Adipocyte (in vitro differentiated cells): ENCODE data around the gene RAET1G.

Experiments
- DNase-seq: peaks from one replicate; pipeline ENCODE4 v3.0.0-alpha.2; 2015; ENCODE audit warnings: low read depth
- H3K27me3 ChIP-seq: replicated peaks from 2 replicates; pipeline ENCODE4 v1.7.0; 2013; ENCODE audit warnings: mild to moderate bottlenecking, low read length, moderate library complexity; ENCODE audit not compliant: control insufficient read depth, insufficient read depth
- H3K36me3 ChIP-seq: 2 replicates; pipeline ENCODE4 v1.7.0; 2013; ENCODE audit warnings: low read length, mild to moderate bottlenecking, moderate library complexity; ENCODE audit not compliant: control insufficient read depth, insufficient read depth, severe bottlenecking
- H3K4me1 ChIP-seq: 2 replicates; pipeline ENCODE4 v1.7.0; 2013; ENCODE audit warnings: mild to moderate bottlenecking, low read length, moderate library complexity; ENCODE audit not compliant: control insufficient read depth, insufficient read depth
- H3K4me3 ChIP-seq: 2 replicates; pipeline ENCODE4 v1.7.0; 2013; ENCODE audit warnings: mild to moderate bottlenecking, low read length, moderate library complexity
- H3K9ac ChIP-seq: 2 replicates; pipeline ENCODE4 v1.7.0; 2013; ENCODE audit warnings: mild to moderate bottlenecking, low read length, moderate library complexity
- H3K9me3 ChIP-seq: 2 replicates; pipeline ENCODE4 v1.7.0; 2013; ENCODE audit warnings: mild to moderate bottlenecking, low read length, moderate library complexity; ENCODE audit not compliant: control insufficient read depth

The RAET1G gene

DNA sequence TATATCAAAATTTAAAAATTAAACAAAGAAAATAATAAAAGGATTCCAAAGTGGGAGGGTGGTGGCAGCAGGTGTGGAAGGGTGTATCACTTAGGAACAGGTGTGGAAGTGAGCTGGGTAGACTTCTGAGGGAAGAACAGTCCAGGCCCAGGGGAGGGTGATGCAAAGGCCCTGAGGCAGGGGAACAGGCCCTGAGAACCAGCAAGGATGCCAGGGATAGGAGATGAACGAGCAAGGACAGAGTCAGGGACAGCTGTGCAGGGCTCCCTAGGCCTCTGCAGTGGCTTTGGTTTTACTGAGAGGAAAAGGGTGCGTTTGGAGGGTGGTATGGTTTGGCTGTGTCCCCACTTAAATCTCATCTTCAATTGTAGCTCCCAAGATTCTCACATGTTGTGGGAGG, 15.6 kb downstream of the RAET1G start:
- Histone ChIP-seq H3K4me3 (no peak overlapping the region), H3K9ac (no peak overlapping the region), H3K9me3 (peaks cover 8% of the 10 kb centered on the region), H3K4me1 (no peaks in the 10 kb centered on the region), H3K27me3 (no peaks in the 10 kb centered on the region), H3K36me3 (no peaks in the 10 kb centered on the region)
- DNase-seq: no peak

GRCh38 chr6:149906405-149906804, 16.5 kb downstream of the RAET1G start:
- Histone ChIP-seq H3K27me3 (no peaks in the 10 kb centered on the region), H3K4me1 (no peaks in the 10 kb centered on the region), H3K9ac (no peak overlapping the region), H3K36me3 (no peaks in the 10 kb centered on the region), H3K4me3 (no peak overlapping the region), H3K9me3 (peaks cover 8% of the 10 kb centered on the region)
- no peak for DNase-seq

GRCh38 chr6:149905911-149906371, 17.0 kb downstream of the RAET1G start:
- Histone ChIP-seq H3K36me3 (no peaks in the 10 kb centered on the region), H3K9me3 (peaks cover 8% of the 10 kb centered on the region), H3K4me1 (no peaks in the 10 kb centered on the region), H3K4me3 (no peak overlapping the region), H3K27me3 (no peaks in the 10 kb centered on the region), H3K9ac (no peak overlapping the region)
- DNase-seq: no peak

DNA sequence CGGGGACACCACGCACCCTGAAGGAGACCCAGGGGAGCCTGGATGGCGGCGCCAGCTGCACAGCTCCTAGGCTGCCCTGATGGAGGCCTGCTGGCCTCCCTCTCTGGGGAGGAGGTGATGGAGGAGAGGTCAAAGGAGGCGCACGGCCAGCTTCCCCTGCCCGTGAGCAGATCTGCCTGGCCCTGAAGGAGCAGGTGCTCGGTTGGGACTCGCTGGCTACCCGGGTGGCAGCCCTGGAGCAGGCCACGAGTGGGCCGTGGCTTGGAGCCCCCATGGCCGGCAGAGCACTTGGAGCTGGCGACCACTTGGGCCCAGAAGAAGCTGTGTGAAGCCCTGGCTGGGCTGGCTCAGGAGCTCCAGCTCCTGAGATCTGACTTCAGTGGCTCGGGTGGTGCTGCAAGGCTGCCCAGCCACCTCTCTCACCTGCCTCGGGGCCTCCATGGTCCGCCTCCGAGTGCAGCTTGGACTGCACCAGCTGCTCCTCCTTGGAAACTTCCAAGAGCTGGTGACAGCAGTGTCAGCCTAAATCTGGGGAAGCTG, 17.5 kb downstream of the RAET1G start:
- no peaks in the 10 kb centered on the region for H3K4me1 ChIP-seq
- no peaks in the 10 kb centered on the region for H3K36me3 ChIP-seq
- no peak for DNase-seq
- H3K4me3 ChIP-seq: no peak overlapping the region
- H3K9me3 ChIP-seq: peaks cover 8% of the 10 kb centered on the region
- no peaks in the 10 kb centered on the region for H3K27me3 ChIP-seq
- no peak overlapping the region for H3K9ac ChIP-seq

DNA sequence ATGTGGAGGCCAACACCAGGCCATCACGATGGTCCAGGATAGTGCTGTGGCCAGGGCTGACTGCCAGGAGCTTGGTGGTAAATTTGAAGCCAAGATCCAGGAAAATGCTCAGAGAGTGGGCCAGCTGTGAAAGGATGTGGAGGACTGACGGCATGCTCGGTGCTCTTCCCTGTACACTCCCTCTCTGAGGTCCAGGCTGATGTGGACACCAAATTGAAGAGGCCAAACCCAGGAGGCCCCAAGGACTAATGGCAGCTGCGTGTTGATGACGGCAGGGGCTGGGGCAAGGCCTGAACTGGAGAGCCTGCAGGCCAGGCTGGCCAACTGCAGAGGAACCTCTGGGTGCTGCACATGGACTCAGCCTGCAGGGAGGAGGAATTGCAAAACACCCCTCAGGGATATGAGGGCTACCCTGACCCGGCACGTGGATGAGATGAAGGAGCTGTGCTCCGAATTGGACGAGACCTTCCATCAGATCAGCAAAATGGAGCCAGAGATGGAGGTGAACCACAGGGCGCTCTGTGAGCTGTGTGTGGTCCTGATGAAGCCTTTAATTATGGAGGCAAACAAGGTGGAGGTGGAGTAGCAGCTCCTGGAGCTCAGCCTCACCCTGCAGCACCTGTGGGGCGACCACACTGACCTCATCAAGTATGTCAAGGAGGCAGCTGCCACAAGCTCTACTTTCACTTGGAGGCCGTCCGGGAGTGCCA, 18.1 kb downstream of the RAET1G start:
- DNase-seq: no peak

GRCh38 chr6:149903938-149904611, 18.8 kb downstream of the RAET1G start:
- H3K36me3 ChIP-seq: no peaks in the 10 kb centered on the region
- no peak overlapping the region for H3K4me3 ChIP-seq
- H3K27me3 ChIP-seq: no peaks in the 10 kb centered on the region
- DNase-seq: no peak
- peaks cover 8% of the 10 kb centered on the region for H3K9me3 ChIP-seq
- peaks cover 9% of the 10 kb centered on the region for H3K4me1 ChIP-seq
- H3K9ac ChIP-seq: no peak overlapping the region

More for the DNA sequence above, 18.1 kb downstream of the RAET1G start:
- Histone ChIP-seq H3K4me1 (peaks cover 2% of the 10 kb centered on the region), H3K36me3 (no peaks in the 10 kb centered on the region), H3K27me3 (no peaks in the 10 kb centered on the region), H3K9me3 (peaks cover 8% of the 10 kb centered on the region), H3K4me3 (no peak overlapping the region), H3K9ac (no peak overlapping the region)

DNA sequence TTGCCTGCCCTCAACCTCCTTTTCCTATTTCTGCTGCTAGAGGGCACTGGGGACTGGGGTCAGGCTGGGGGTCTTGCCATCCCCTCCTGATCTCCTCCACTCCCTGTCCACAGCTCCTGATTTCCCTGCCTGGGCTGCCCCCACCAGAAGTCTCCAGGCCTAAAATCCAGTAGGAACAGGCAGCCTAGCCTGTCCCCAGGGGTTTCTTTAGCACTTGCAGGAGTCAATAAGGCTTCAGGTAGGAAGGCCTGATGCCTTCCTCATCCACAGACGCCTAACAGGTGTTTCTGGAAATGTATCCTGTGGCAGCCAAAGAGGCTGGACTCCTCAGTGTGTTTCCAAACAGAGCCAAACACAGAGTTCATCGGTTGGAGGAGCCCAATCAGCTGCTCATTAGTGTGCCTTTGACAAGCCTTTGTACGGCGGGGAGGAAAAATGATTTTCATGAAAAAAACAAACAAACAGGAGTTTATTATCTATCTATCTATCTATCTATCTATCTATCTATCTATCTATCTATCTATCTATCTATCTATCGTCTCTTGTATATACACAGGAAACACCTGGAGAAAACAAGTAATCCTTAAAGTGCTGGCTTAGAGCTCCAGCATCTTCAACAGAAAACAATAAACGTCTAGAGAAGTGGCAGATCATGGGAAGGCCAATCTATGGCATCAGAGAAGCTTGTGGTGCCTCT, 21.3 kb downstream of the RAET1G start:
- Histone ChIP-seq H3K9ac (no peak overlapping the region), H3K27me3 (no peaks in the 10 kb centered on the region), H3K36me3 (no peaks in the 10 kb centered on the region), H3K4me1 (peaks cover 27% of the 10 kb centered on the region), H3K4me3 (no peak overlapping the region), H3K9me3 (no peaks in the 10 kb centered on the region)
- no peak for DNase-seq

- H3K4me3 ChIP-seq: no peak overlapping the region
- no peaks in the 10 kb centered on the region for H3K9me3 ChIP-seq
- peaks cover 35% of the 10 kb centered on the region for H3K4me1 ChIP-seq
- no peaks in the 10 kb centered on the region for H3K27me3 ChIP-seq
- DNase-seq: no peak
- no peaks in the 10 kb centered on the region for H3K36me3 ChIP-seq
- H3K9ac ChIP-seq: no peak overlapping the region
Measured at GRCh38 chr6:149900620-149901443, 22.1 kb downstream of the RAET1G start.

DNA sequence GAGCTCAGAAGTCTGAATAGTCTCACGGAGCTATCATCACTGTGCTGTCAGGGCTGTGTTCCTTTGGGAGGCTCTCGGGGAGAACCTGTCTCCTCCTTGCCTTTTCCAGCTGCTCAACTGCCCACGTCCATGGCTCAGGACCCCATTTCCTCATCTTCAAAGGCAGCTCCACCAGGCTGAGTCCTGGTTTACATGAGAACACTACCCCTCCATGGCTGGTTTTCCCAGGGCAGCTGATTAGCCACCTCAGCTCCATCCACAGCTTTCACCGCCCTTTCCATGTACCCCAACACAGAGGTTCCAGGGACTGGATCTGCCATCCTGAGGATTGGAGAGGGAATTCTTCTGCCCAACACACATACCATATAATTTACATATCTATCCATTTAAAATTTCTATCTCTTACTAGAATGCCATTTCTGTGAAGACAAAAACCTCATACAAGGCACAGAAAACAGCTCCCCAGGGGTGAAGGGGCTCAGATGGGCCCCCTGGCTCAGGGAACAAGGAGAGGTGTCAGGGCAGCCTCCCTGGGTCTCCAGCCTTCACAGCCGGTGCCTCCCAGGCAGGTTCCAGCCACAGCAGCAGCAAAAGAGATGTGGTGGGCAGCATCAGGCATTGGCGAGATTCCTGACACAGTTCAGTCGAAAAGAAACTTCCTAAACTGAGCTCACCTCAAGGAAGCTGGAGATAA, 22.8 kb downstream of the RAET1G start:
- Histone ChIP-seq H3K9ac (no peak overlapping the region), H3K9me3 (no peaks in the 10 kb centered on the region), H3K4me1 (peaks cover 43% of the 10 kb centered on the region), H3K36me3 (no peaks in the 10 kb centered on the region), H3K27me3 (no peaks in the 10 kb centered on the region), H3K4me3 (no peak overlapping the region)
- no peak for DNase-seq

- DNase-seq: no peak
- Histone ChIP-seq H3K36me3 (no peaks in the 10 kb centered on the region), H3K4me1 (peaks cover 48% of the 10 kb centered on the region), H3K27me3 (no peaks in the 10 kb centered on the region), H3K9ac (no peak overlapping the region), H3K4me3 (no peak overlapping the region), H3K9me3 (no peaks in the 10 kb centered on the region)
Measured at GRCh38 chr6:149899486-149899885, 23.4 kb downstream of the RAET1G start.
